GM12874 (cell line): ENCODE results near the gene TNFAIP1.

Experiments used
- CTCF ChIP-seq: IDR thresholded peaks from 2 replicates; pipeline ENCODE4 v1.5.1; 2011; ENCODE audit warnings: low read depth, mild to moderate bottlenecking, control low read depth, low read length, moderate library complexity; ENCODE audit not compliant: insufficient read depth

Gene TNFAIP1

GRCh38 chr17:28344011-28344410 lies 8.4 kb downstream of the TNFAIP1 start:
- no peak for TF ChIP-seq CTCF

- no peak for TF ChIP-seq CTCF
Measured at GRCh38 chr17:28344435-28344901, 8.9 kb downstream of the TNFAIP1 start.

- TF ChIP-seq CTCF, result no peak
Measured at GRCh38 chr17:28345419-28346198, 10.0 kb downstream of the TNFAIP1 start.

- TF ChIP-seq CTCF, result no peak
Measured at GRCh38 chr17:28346199-28346580, 10.6 kb downstream of the TNFAIP1 start.

GRCh38 chr17:28346746-28347246 lies 11.2 kb downstream of the TNFAIP1 start:
- no peak for TF ChIP-seq CTCF

- no peak for TF ChIP-seq CTCF
Measured at GRCh38 chr17:28347261-28347891, 11.8 kb downstream of the TNFAIP1 start.

- TF ChIP-seq CTCF, result no peak
Measured at GRCh38 chr17:28348979-28349378, 13.4 kb downstream of the TNFAIP1 start.
